Liver (tissue), 9 donors: ENCODE data around the gene PLD6. TPM values are rescaled to one million over a fixed set of nuclear protein-coding genes. Genes with fewer than 3 reads are reported as not detected.

Experiments
- DNase-seq: peaks from one replicate; pipeline ENCODE4 v3.0.0-alpha.2; 2017; ENCODE audit warnings: low spot score
- H3K27ac ChIP-seq, 2 donors: one replicate each; pipeline ENCODE4 v1.7.0; 2013; ENCODE audit warnings: inconsistent platforms in 2 of 2, low read length in 2 of 2, control low read depth in 1 of 2, low read depth in 1 of 2, mild to moderate bottlenecking in 1 of 2
- H3K27me3 ChIP-seq, 4 donors: one replicate each; pipeline versions ENCODE4 v1.6.1 to v1.7.0; 2013; ENCODE audit warnings: low read length in 3 of 4, inconsistent platforms in 1 of 4, mild to moderate bottlenecking in 1 of 4, moderate library complexity in 1 of 4; ENCODE audit not compliant: control insufficient read depth in 4 of 4, insufficient read depth in 4 of 4
- H3K36me3 ChIP-seq, 4 donors: one replicate each; pipeline versions ENCODE4 v1.6.1 to v1.7.0; 2013; ENCODE audit warnings: low read length in 3 of 4, mild to moderate bottlenecking in 3 of 4, low read depth in 1 of 4, moderate library complexity in 1 of 4; ENCODE audit not compliant: control insufficient read depth in 4 of 4, insufficient read depth in 3 of 4
- H3K4me1 ChIP-seq, 4 donors: one replicate each; pipeline versions ENCODE4 v1.6.1 to v1.7.0; 2013; ENCODE audit warnings: low read length in 3 of 4, mild to moderate bottlenecking in 3 of 4, moderate library complexity in 1 of 4; ENCODE audit not compliant: control insufficient read depth in 4 of 4, insufficient read depth in 4 of 4
- H3K4me3 ChIP-seq, 3 donors: one replicate each; pipeline versions ENCODE4 v1.6.1 to v1.7.0; 2013; ENCODE audit warnings: low read length in 3 of 3, control low read depth in 1 of 3, low read depth in 1 of 3, mild to moderate bottlenecking in 1 of 3
- H3K9ac ChIP-seq, 2 donors: one replicate each; pipeline ENCODE4 v1.7.0; 2013; ENCODE audit warnings: low read length in 2 of 2, mild to moderate bottlenecking in 2 of 2, moderate library complexity in 2 of 2, control low read depth in 1 of 2, low read depth in 1 of 2
- H3K9me3 ChIP-seq, 4 donors: one replicate each; pipeline versions ENCODE4 v1.6.1 to v1.7.0; 2013; ENCODE audit warnings: low read length in 3 of 4; ENCODE audit not compliant: control insufficient read depth in 4 of 4
- ATF3 ChIP-seq: IDR thresholded peaks from 2 replicates; pipeline ENCODE4 v1.6.1; 2016; ENCODE audit warnings: antibody characterized with exemption
- CTCF ChIP-seq: fragments of 150-350 bp; IDR thresholded peaks from 2 replicates; pipeline ENCODE4 v1.5.1; 2017; ENCODE audit warnings: improper control_type of control experiment, low read depth, low read length; ENCODE audit not compliant: missing input control
- EGR1 ChIP-seq, 2 donors: IDR thresholded peaks; 2 replicates each; pipeline ENCODE4 v1.6.1; 2016 to 2018; ENCODE audit warnings: antibody characterized with exemption in 2 of 2, low read depth in 2 of 2
- FOXA1 ChIP-seq: IDR thresholded peaks from 2 replicates; pipeline ENCODE4 v1.6.1; 2016; ENCODE audit warnings: antibody characterized with exemption
- FOXA2 ChIP-seq: IDR thresholded peaks from 2 replicates; pipeline ENCODE4 v1.6.1; 2016; ENCODE audit warnings: antibody characterized with exemption
- GABPA ChIP-seq, 2 donors: IDR thresholded peaks in 1 of 2; conservative IDR thresholded peaks in 1 of 2; 2 replicates each; pipeline ENCODE4 v1.6.1; 2016; ENCODE audit warnings: antibody characterized with exemption in 2 of 2, mild to moderate bottlenecking in 1 of 2, moderate library complexity in 1 of 2
- HNF4A ChIP-seq, 2 donors: conservative IDR thresholded peaks; 2 replicates each; pipeline ENCODE4 v1.6.1; 2016; ENCODE audit warnings: antibody characterized with exemption in 2 of 2, mild to moderate bottlenecking in 2 of 2
- HNF4G ChIP-seq: IDR thresholded peaks from 2 replicates; pipeline ENCODE4 v1.6.1; 2016; ENCODE audit warnings: antibody characterized with exemption
- JUND ChIP-seq, 2 donors: IDR thresholded peaks; 2 replicates each; pipeline ENCODE4 v1.6.1; 2016; ENCODE audit warnings: antibody characterized with exemption in 2 of 2
- MAX ChIP-seq: IDR thresholded peaks from 2 replicates; pipeline ENCODE4 v1.6.1; 2016; ENCODE audit warnings: antibody characterized with exemption
- NR2F2 ChIP-seq: IDR thresholded peaks from 2 replicates; pipeline ENCODE4 v1.6.1; 2016; ENCODE audit warnings: antibody characterized with exemption
- RAD21 ChIP-seq, 2 donors: IDR thresholded peaks; 2 replicates each; pipeline ENCODE4 v1.6.1; 2016; ENCODE audit warnings: antibody characterized with exemption in 2 of 2, mild to moderate bottlenecking in 2 of 2
- REST ChIP-seq: IDR thresholded peaks from 2 replicates; pipeline ENCODE4 v1.6.1; 2016; ENCODE audit warnings: antibody characterized with exemption, mild to moderate bottlenecking
- RXRA ChIP-seq, 2 donors: IDR thresholded peaks; 2 replicates each; pipeline ENCODE4 v1.6.1; 2017 to 2018; ENCODE audit warnings: antibody characterized with exemption in 2 of 2, mild to moderate bottlenecking in 1 of 2
- SP1 ChIP-seq: IDR thresholded peaks from 2 replicates; pipeline ENCODE4 v1.6.1; 2018; ENCODE audit warnings: antibody characterized with exemption, mild to moderate bottlenecking
- TAF1 ChIP-seq: conservative IDR thresholded peaks from 2 replicates; pipeline ENCODE4 v1.6.1; 2016; ENCODE audit warnings: antibody characterized with exemption, mild to moderate bottlenecking
- YY1 ChIP-seq: IDR thresholded peaks from 2 replicates; pipeline ENCODE4 v1.6.1; 2016; ENCODE audit warnings: antibody characterized with exemption, mild to moderate bottlenecking
- WGBS: extraction: QIAGEN DNeasy Blood & Tissue Kit; methylation state at CpG from one replicate; pipeline ENCODE4 v1.1.7; 2013; 5-methylcytosine and 5-hydroxymethylcytosine counted together
- polyA plus RNA-seq, 2 donors: library from polyadenylated mRNA; stranded (reverse) in 1 of 2; unstranded in 1 of 2; fragments of 200-250 nt in 1 of 2; fragments of >200 nt in 1 of 2; fragmentation: Nextera tagmentation in 1 of 2; extraction: Ambion mirVana in 1 of 2; gene quantifications; one replicate each; pipeline versions ENCODE4 v1.2.1 to v1.2.3, GENCODE V29; 2013 to 2015
- total RNA-seq, 2 donors: library from RNA; depleted of rRNA; stranded (reverse); fragments of >200 nt; gene quantifications; one replicate each; pipeline ENCODE4 v1.2.3, GENCODE V29; 2014
- TF ChIP-seq, protein P1 (sequence below): IDR thresholded peaks from 2 replicates; pipeline ENCODE4 v1.6.1; 2016; ENCODE audit warnings: antibody characterized with exemption
- donor health status: healthy.
- donor health status: healthy.
- donor health status: healthy.
- donor health status: healthy.
- donor health status: healthy.

Gene PLD6
- total and polyA plus RNA-seq, 4 donors, result 1.2 to 2.3 (median 1.5) TPM

- no peak for DNase-seq
- WGBS, result 97% methylated on average over 4 of the region's 4 CpGs
- TF ChIP-seq, protein P1, sequence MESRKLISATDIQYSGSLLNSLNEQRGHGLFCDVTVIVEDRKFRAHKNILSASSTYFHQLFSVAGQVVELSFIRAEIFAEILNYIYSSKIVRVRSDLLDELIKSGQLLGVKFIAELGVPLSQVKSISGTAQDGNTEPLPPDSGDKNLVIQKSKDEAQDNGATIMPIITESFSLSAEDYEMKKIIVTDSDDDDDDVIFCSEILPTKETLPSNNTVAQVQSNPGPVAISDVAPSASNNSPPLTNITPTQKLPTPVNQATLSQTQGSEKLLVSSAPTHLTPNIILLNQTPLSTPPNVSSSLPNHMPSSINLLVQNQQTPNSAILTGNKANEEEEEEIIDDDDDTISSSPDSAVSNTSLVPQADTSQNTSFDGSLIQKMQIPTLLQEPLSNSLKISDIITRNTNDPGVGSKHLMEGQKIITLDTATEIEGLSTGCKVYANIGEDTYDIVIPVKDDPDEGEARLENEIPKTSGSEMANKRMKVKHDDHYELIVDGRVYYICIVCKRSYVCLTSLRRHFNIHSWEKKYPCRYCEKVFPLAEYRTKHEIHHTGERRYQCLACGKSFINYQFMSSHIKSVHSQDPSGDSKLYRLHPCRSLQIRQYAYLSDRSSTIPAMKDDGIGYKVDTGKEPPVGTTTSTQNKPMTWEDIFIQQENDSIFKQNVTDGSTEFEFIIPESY, result no peak
- no peak for TF ChIP-seq EGR1 (IDR thresholded peaks at IDR 0.05; ENCODE audit: low read depth in 2 of 2)
- TF ChIP-seq JUND (IDR thresholded peaks at IDR 0.05), result no peak
- no peak for TF ChIP-seq ATF3
- no peak for TF ChIP-seq HNF4G
- TF ChIP-seq YY1, result no peak
- TF ChIP-seq REST, result no peak
- TF ChIP-seq CTCF, result no peak
- no peak for TF ChIP-seq NR2F2
- no peak for TF ChIP-seq FOXA2
- no peak for TF ChIP-seq HNF4A (conservative IDR thresholded peaks at IDR 0.05)
- no peak for TF ChIP-seq GABPA (IDR thresholded peaks at IDR 0.05 in 1 of 2, conservative IDR thresholded peaks at IDR 0.05 in 1 of 2)
- no peak for TF ChIP-seq TAF1
- TF ChIP-seq RAD21 (IDR thresholded peaks at IDR 0.05), result no peak
- no peak for TF ChIP-seq RXRA (IDR thresholded peaks at IDR 0.05)
- no peak for TF ChIP-seq MAX
- no peak for TF ChIP-seq SP1
- TF ChIP-seq FOXA1, result no peak
Observed at GRCh38 chr17:17161759-17162158, 44.4 kb downstream of the PLD6 start.

More at GRCh38 chr17:17161759-17162158, 44.4 kb downstream of the PLD6 start:
- Histone ChIP-seq H3K27me3 (no peaks in the 10 kb centered on the region), H3K36me3 (peaks cover 14 to 81% (median 48%) of the 10 kb centered on the region in 4 donors), H3K27ac (no peak overlapping the region), H3K9ac (no peak overlapping the region), H3K4me1 (peaks cover 0 to under 1% (median 0%) of the 10 kb centered on the region in 4 donors), H3K4me3 (no peak overlapping the region), H3K9me3 (no peaks in the 10 kb centered on the region)
